Measurements from ENCODE around the gene PKP3. TPM values are rescaled to one million over a fixed set of nuclear protein-coding genes. Genes with fewer than 3 reads are reported as not detected.
A peak's percentile ranks its signal among the peaks of the same experiment; 100 is the strongest.

PKP3 gene
- total RNA-seq, 1 experiment from 2014 or later: 177 TPM

- CTCF ChIA-PET: interaction anchor here (0.7 to 1.7 kb wide), 6 partner anchors 29 to 162 kb away, joined by 3 to 6 read pairs (median 3); no protein-coding TSS in a partner anchor
- TF ChIP-seq CTCF (IDR thresholded peaks at IDR 0.05; ENCODE audit: unreplicated experiment): no peak
- intact Hi-C loops (cut with micrococcal nuclease): no loop called here
- POLR2A ChIA-PET: interaction anchor here (0.7 to 1.6 kb wide), 2 partner anchors 75 to 146 kb away, joined by 3 to 4 read pairs; no protein-coding TSS in a partner anchor
- peak overlapping the region; percentile 72 for H3K4me3 Mint-ChIP-seq (ENCODE audit: unreplicated experiment)
- peaks cover 13% of the 10 kb centered on the region for H3K27me3 Mint-ChIP-seq (ENCODE audit: insufficient read depth, unreplicated experiment)
- H3K27ac Mint-ChIP-seq (ENCODE audit: low read depth, unreplicated experiment): no peak overlapping the region
- peaks cover 17% of the 10 kb centered on the region for H3K4me1 Mint-ChIP-seq (ENCODE audit: insufficient read depth, unreplicated experiment)
- no TSS peak for BruUV-seq (replicated peaks)
- H3K36me3 Mint-ChIP-seq (ENCODE audit: insufficient read depth, unreplicated experiment): peaks cover 13% of the 10 kb centered on the region
- no peaks in the 10 kb centered on the region for H3K9me3 Mint-ChIP-seq (ENCODE audit: unreplicated experiment)
- DNase-seq (ENCODE audit: unreplicated experiment): no peak
These were observed 25.3 kb upstream of the PKP3 start for GRCh38 chr11:368414-369335.

GRCh38 chr11:369336-370018 lies 24.5 kb upstream of the PKP3 start, which contains the start of gene B4GALNT4:
Gene B4GALNT4 (plus strand): TSS chr11:369499. CDS start chr11:369804, 305 bp downstream.
- BruUV-seq (replicated peaks): no TSS peak
- Mint-ChIP-seq H3K4me1 (ENCODE audit: insufficient read depth, unreplicated experiment) (peaks cover 16% of the 10 kb centered on the region), H3K9me3 (ENCODE audit: unreplicated experiment) (no peaks in the 10 kb centered on the region), H3K27ac (ENCODE audit: low read depth, unreplicated experiment) (no peak within 1 kb of the TSS), H3K4me3 (ENCODE audit: unreplicated experiment) (peak within 1 kb of the TSS; percentile 72), H3K36me3 (ENCODE audit: insufficient read depth, unreplicated experiment) (peaks cover 15% of the 10 kb centered on the region), H3K27me3 (ENCODE audit: insufficient read depth, unreplicated experiment) (peaks cover 13% of the 10 kb centered on the region)
- CTCF ChIA-PET: no interaction called here
- DNase-seq (ENCODE audit: unreplicated experiment): peak; percentile 56
- no peak for TF ChIP-seq CTCF (IDR thresholded peaks at IDR 0.05; ENCODE audit: unreplicated experiment)
- intact Hi-C loops (cut with micrococcal nuclease): no loop called here
- POLR2A ChIA-PET: interaction anchor here (2.4 kb wide), 1 partner anchor 24 kb away, joined by 10 read pairs; the partner anchor contains the start of gene PKP3

- H3K4me3 Mint-ChIP-seq (ENCODE audit: unreplicated experiment): peak overlapping the region; percentile 65
- peaks cover 15% of the 10 kb centered on the region for H3K36me3 Mint-ChIP-seq (ENCODE audit: insufficient read depth, unreplicated experiment)
- peaks cover 13% of the 10 kb centered on the region for H3K27me3 Mint-ChIP-seq (ENCODE audit: insufficient read depth, unreplicated experiment)
- no peak overlapping the region for H3K27ac Mint-ChIP-seq (ENCODE audit: low read depth, unreplicated experiment)
- intact Hi-C loops (cut with micrococcal nuclease): no loop called here
- POLR2A ChIA-PET: interaction anchor here (2.4 kb wide), 1 partner anchor 24 kb away, joined by 10 read pairs; the partner anchor contains the start of gene PKP3
- H3K9me3 Mint-ChIP-seq (ENCODE audit: unreplicated experiment): no peaks in the 10 kb centered on the region
- no TSS peak for BruUV-seq (replicated peaks)
- no peak for DNase-seq (ENCODE audit: unreplicated experiment)
- TF ChIP-seq CTCF (IDR thresholded peaks at IDR 0.05; ENCODE audit: unreplicated experiment): no peak
- CTCF ChIA-PET: interaction anchor here (1.0 kb wide), 1 partner anchor 9 kb away, joined by 3 read pairs; no protein-coding TSS in a partner anchor
- peaks cover 13% of the 10 kb centered on the region for H3K4me1 Mint-ChIP-seq (ENCODE audit: insufficient read depth, unreplicated experiment)
These were observed 23.7 kb upstream of the PKP3 start for GRCh38 chr11:370070-370941.
